HG03575 (cell line): ENCODE measurements around the gene PTPN13.
"Not testable (repeated sequence)": the region's sequence is repeated elsewhere in the genome, so short reads cannot be mapped to it uniquely, and the experiment has no call there.

ENCODE experiments used
- ATAC-seq: cut with Tn5 transposase; IDR thresholded peaks from one replicate; pipeline ENCODE4 v1.9.1; 2021; ENCODE audit not compliant: unreplicated experiment, insufficient number of reproducible peaks, low FRiP score; ENCODE audit errors: extremely low read depth

The PTPN13 gene

GRCh38 chr4:86631166-86631565 is 37.1 kb downstream of the PTPN13 start:
- no peak for ATAC-seq

GRCh38 chr4:86633854-86634253 is 39.7 kb downstream of the PTPN13 start:
- no peak for ATAC-seq

GRCh38 chr4:86640469-86640868 is 46.4 kb downstream of the PTPN13 start:
- ATAC-seq = no peak

- ATAC-seq = no peak
These were observed 47.5 kb downstream of the PTPN13 start for GRCh38 chr4:86641516-86642090.

GRCh38 chr4:86644892-86645291 is 50.8 kb downstream of the PTPN13 start:
- ATAC-seq = no peak

GRCh38 chr4:86652332-86652932 is 58.3 kb downstream of the PTPN13 start:
- ATAC-seq = no peak

- no peak for ATAC-seq
These were observed 59.2 kb downstream of the PTPN13 start for GRCh38 chr4:86653237-86653865.

GRCh38 chr4:86656781-86657180 is 62.7 kb downstream of the PTPN13 start:
- ATAC-seq = not testable (repeated sequence)

GRCh38 chr4:86657382-86657781 is 63.3 kb downstream of the PTPN13 start:
- no peak for ATAC-seq

- no peak for ATAC-seq
These were observed 63.8 kb downstream of the PTPN13 start for GRCh38 chr4:86657910-86658309.

GRCh38 chr4:86660401-86660800 is 66.3 kb downstream of the PTPN13 start:
- ATAC-seq = no peak

- no peak for ATAC-seq
These were observed 66.9 kb downstream of the PTPN13 start for GRCh38 chr4:86661006-86661405.

- ATAC-seq = no peak
These were observed 67.3 kb downstream of the PTPN13 start for GRCh38 chr4:86661418-86661817.

GRCh38 chr4:86664959-86665358 is 70.8 kb downstream of the PTPN13 start:
- ATAC-seq = no peak

GRCh38 chr4:86670298-86670697 is 76.2 kb downstream of the PTPN13 start:
- no peak for ATAC-seq

GRCh38 chr4:86670756-86671155 is 76.6 kb downstream of the PTPN13 start:
- no peak for ATAC-seq

- no peak for ATAC-seq
These were observed 81.4 kb downstream of the PTPN13 start for GRCh38 chr4:86675548-86675947.

GRCh38 chr4:86678796-86679195 is 84.7 kb downstream of the PTPN13 start:
- no peak for ATAC-seq

GRCh38 chr4:86679441-86679840 is 85.3 kb downstream of the PTPN13 start:
- ATAC-seq = no peak

GRCh38 chr4:86683167-86683566 is 89.1 kb downstream of the PTPN13 start:
- no peak for ATAC-seq

- no peak for ATAC-seq
These were observed 89.9 kb downstream of the PTPN13 start for GRCh38 chr4:86683983-86684382.
